ENCODE results near the gene ZNF48. TPM values are rescaled to one million over a fixed set of nuclear protein-coding genes. Genes with fewer than 3 reads are reported as not detected.
A peak's percentile ranks its signal among the peaks of the same experiment; 100 is the strongest.

Gene ZNF48
- total RNA-seq, 1 experiment from 2014 or later: 57.3 TPM

DNA sequence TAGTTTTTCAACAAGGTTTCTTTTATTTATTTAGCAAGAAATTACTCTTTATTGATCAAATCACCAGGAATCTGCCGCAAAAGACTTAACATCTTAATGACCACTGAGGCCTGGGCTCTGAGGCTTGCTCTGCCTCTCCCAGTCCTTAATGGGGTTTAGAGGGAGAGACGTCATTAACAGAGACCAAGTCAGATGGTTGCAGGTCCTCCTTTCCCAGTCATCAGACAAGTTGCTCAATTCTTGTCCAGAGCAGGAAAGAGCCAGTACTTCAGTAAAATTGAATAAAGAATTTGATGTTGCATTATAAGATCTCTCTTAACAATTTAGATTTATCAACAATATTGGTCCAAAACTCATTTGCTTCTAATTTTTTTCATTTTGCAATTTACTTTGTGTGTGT, 48.4 kb downstream of the ZNF48 start:
- H3K23me2 ChIP-seq (ENCODE audit: insufficient read length, low read depth, low read length, poor library complexity, severe bottlenecking): peaks cover 5% of the 10 kb centered on the region
- no peak overlapping the region for H3T11ph ChIP-seq (ENCODE audit: low read length)
- H3K18ac ChIP-seq (ENCODE audit: insufficient read length, low read depth, low read length): no peak overlapping the region
- no peak overlapping the region for H2AFZ ChIP-seq (ENCODE audit: low read length)
- no peak overlapping the region for H3K27ac ChIP-seq (ENCODE audit: insufficient read length, low read depth, low read length)
- H2BK15ac ChIP-seq (ENCODE audit: low read depth, low read length): no peak overlapping the region
- no peaks in the 10 kb centered on the region for H3K27me3 ChIP-seq (ENCODE audit: insufficient read depth, low read length)
- DNase-seq: no peak
- no peak overlapping the region for H3K4ac ChIP-seq (ENCODE audit: low read depth, low read length)
- no peak overlapping the region for H2BK120ac ChIP-seq (ENCODE audit: low read depth, low read length, poor library complexity, severe bottlenecking)
- H3K36me3 Mint-ChIP-seq (ENCODE audit: insufficient read depth in 1 of 3, low read depth in 3 of 3): peaks cover 15 to 27% (median 23%) of the 10 kb centered on the region in 3 experiments
- peak overlapping the region; percentile 84 to 89; a peak in 4 of 5 replicates for H3K4me3 Mint-ChIP-seq
- H3K9me3 ChIP-seq (ENCODE audit: control insufficient read depth, low read depth, low read length): no peaks in the 10 kb centered on the region
- peaks cover 6 to 10% of the 10 kb centered on the region in 2 experiments; a peak in 3 of 5 replicates for H3K9me3 Mint-ChIP-seq
- no peak overlapping the region for H3K23ac ChIP-seq (ENCODE audit: insufficient read length, low read depth, low read length)
- no peak overlapping the region for H2BK5ac ChIP-seq (ENCODE audit: insufficient read length, low read length)
- no peak overlapping the region for H2AK5ac ChIP-seq (ENCODE audit: insufficient read length, low read length)
- peaks cover 14 to 18% of the 10 kb centered on the region in 2 experiments for H3K4me1 Mint-ChIP-seq
- no peak overlapping the region for H3K56ac ChIP-seq (ENCODE audit: insufficient read length, low read depth, low read length)
- H4K91ac ChIP-seq (ENCODE audit: insufficient read length, low read depth, low read length): no peak overlapping the region
- H4K8ac ChIP-seq (replicated peaks; ENCODE audit: insufficient read length, low read depth, low read length): no peak overlapping the region
- H4K5ac ChIP-seq (ENCODE audit: insufficient read length, low read depth, low read length): no peak overlapping the region
- TF ChIP-seq, protein P1, sequence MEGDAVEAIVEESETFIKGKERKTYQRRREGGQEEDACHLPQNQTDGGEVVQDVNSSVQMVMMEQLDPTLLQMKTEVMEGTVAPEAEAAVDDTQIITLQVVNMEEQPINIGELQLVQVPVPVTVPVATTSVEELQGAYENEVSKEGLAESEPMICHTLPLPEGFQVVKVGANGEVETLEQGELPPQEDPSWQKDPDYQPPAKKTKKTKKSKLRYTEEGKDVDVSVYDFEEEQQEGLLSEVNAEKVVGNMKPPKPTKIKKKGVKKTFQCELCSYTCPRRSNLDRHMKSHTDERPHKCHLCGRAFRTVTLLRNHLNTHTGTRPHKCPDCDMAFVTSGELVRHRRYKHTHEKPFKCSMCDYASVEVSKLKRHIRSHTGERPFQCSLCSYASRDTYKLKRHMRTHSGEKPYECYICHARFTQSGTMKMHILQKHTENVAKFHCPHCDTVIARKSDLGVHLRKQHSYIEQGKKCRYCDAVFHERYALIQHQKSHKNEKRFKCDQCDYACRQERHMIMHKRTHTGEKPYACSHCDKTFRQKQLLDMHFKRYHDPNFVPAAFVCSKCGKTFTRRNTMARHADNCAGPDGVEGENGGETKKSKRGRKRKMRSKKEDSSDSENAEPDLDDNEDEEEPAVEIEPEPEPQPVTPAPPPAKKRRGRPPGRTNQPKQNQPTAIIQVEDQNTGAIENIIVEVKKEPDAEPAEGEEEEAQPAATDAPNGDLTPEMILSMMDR (conservative IDR thresholded peaks at IDR 0.05): no peak
- no peaks in the 10 kb centered on the region; the same call in 1 of the 2 replicates for H3K79me2 ChIP-seq (ENCODE audit: insufficient read depth, low read length)
- H3K4me1 ChIP-seq (ENCODE audit: insufficient read depth, low read length): peaks cover 3% of the 10 kb centered on the region; the same call in 1 of the 2 replicates
- H4K20me1 ChIP-seq (ENCODE audit: control insufficient read depth, insufficient read depth, insufficient read length): no peaks in the 10 kb centered on the region
- no peak overlapping the region for H3K9ac ChIP-seq (ENCODE audit: extremely low read depth, insufficient read length, low read length)
- H3K27ac Mint-ChIP-seq: no peak overlapping the region
- H3K27me3 Mint-ChIP-seq (ENCODE audit: low read depth): peaks cover 23% of the 10 kb centered on the region
- no peaks in the 10 kb centered on the region for H3K79me1 ChIP-seq (ENCODE audit: insufficient read depth, low read depth, low read length, poor library complexity, severe bottlenecking)
- H2BK20ac ChIP-seq (ENCODE audit: low read depth, low read length, poor library complexity, severe bottlenecking): no peak overlapping the region
- H2BK12ac ChIP-seq (ENCODE audit: insufficient read length, low read depth, low read length): no peak overlapping the region
- no peak overlapping the region for H3K14ac ChIP-seq (ENCODE audit: insufficient read depth, low read length)
- no CpG with 5 or more reads among the region's 2 CpGs for WGBS (ENCODE audit: extremely low coverage, insufficient read length, low lambda C conversion rate)
- H3K4me2 ChIP-seq (ENCODE audit: insufficient read depth, insufficient read length, low read length): no peak overlapping the region
